Femur (tissue), 1 donor: ENCODE measurements around the gene GSN.

Experiments used
- DNase-seq: peaks from one replicate; pipeline ENCODE4 v3.0.0-alpha.2; 2017

Gene GSN

GRCh38 chr9:121267689-121268597 is at the start of gene GSN:
GSN (plus strand) TSS chr9:121268162; CDS start chr9:121301972, 33,810 bp downstream.
- DNase-seq: peak; percentile 91

DNA sequence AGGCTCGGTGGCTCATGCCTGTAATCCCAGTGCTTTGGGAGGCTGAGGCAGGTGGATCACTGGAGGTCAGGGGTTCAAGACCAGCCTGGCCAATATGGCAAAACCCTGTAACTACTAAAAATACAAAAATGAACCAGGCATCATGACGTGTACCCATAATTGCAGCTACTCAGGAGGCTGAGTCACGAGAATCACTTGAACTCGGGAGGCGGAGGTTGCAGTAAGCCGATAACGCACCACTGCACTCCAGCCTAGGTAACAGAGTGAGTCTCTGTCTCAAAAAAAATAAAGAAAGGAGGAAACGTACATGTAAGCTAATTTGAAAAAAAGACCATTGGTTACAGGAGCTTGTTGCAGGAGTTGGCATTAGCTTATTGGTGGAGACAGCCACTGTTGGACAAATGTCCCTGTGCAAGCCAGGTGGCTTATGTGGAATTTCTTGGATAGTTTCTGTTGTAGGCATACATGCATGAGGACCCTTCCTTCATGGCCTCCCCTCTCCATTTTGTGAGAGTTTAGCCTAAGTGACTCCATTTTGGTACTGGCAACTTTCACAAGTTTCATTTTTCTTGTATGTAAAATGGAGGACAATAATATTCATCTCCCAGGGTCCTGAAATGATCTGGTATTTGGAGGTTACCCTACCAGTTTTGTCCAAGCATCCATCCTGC is 49.5 kb upstream of the GSN start:
- DNase-seq: no peak

GRCh38 chr9:121219530-121219929 is 48.4 kb upstream of the GSN start:
- DNase-seq: no peak

DNA sequence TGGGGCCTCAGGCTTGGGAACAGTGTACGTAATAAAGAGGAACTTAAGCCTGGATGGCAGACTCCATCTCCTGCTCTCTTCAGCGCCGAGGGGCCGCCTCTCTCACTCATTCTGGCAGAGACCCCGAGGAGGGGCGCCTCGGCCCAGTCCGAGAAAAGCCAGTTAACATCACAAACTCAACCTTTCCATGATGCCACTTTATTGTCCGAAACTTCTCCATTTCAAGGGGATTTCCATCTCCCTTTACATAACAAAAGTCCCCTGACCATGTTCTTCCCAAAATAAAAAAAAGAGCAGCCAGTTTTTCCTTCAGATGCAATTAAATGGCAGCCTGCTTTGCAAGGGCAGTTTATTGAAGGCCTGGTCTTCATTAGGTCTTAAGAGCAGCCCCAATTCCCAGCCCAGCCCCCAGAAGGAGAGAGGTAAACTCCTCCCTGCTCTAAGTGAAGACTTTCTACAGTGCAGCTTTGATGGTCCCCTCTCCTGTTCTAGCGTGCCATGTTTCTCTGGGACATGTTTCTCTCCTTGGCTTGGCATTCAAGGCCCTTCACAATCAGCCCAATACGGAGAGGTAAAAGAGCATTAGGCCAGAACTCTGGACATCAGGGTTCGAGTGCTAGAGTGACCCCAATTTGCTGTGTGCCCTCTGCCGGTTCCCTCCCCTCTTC is 46.8 kb upstream of the GSN start:
- peak; percentile 46 for DNase-seq

DNA sequence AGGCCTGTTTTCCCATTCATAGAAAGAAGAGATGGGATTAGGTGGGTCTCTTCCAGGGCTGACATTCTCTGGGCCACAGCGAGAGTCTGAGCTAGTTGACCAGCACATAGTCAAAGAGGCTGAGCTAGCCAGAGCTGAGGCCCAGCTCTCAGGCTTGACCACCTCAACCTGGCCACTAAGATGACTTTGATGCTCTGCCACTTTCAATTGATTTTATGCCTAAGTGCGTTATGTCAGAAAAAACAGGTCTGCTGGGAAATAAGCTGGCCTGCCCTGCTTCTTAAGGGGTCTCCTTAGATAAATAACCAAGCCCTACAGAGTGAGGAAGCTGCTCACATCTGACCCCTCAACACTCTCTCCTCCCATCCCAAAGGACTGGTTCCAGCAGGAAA is 46.3 kb upstream of the GSN start:
- no peak for DNase-seq

- DNase-seq: no peak
Measured at GRCh38 chr9:121222524-121223171, 45.3 kb upstream of the GSN start.

- DNase-seq: no peak
Measured at GRCh38 chr9:121225240-121225639, 42.7 kb upstream of the GSN start.

- no peak for DNase-seq
Measured at GRCh38 chr9:121226175-121226574, 41.8 kb upstream of the GSN start.

- no peak for DNase-seq
Measured at GRCh38 chr9:121227862-121228261, 40.1 kb upstream of the GSN start.

- no peak for DNase-seq
Measured at GRCh38 chr9:121230256-121230655, 37.7 kb upstream of the GSN start.

GRCh38 chr9:121232251-121232650 is 35.7 kb upstream of the GSN start:
- no peak for DNase-seq

DNA sequence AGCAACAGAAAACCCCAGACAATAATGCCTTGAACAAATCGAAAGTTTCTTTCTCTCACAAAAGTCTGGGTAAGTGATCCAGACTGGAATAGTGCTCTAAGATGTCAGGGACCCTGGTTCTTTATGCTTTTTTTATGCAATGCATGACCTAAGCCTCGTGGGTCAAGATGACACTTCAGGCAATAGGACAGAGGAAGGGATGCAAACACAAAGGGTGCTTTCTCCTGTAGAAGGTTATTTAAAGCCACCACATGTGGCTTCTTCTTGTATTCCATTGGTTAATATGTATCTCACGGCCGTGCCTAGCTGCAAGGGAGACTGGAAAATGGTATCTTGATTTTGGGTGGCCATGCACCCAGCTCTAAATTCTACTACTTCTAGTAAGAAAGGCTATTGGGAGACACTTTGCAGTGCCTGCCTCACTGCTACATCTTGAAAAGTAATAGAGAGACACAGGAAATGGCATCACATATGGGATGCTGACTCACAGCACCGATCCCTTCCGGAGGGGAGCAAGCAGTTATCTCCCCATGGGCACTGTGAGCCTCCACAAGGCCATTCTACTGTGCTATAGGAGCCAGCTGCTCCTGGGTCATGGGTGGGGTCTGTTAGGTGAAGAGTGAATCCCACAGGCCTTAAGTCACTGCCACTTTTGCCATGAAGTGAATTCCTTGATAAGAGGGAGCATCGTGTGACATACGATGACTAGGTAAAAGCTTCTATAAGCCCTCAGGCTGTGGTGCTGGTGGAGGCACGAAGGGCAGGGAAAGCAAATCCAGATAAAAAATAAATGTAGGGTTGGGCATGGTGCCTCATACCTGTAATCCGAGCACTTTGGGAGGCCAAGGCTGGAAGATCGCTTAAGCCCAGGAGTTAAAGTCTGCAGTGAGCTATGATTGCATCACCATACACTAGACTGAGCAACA is 33.8 kb upstream of the GSN start:
- no peak for DNase-seq

GRCh38 chr9:121234832-121235161 is 33.2 kb upstream of the GSN start:
- no peak for DNase-seq

- no peak for DNase-seq
Measured at GRCh38 chr9:121235512-121235911, 32.5 kb upstream of the GSN start.

GRCh38 chr9:121237916-121238315 is 30.0 kb upstream of the GSN start:
- DNase-seq: no peak

DNA sequence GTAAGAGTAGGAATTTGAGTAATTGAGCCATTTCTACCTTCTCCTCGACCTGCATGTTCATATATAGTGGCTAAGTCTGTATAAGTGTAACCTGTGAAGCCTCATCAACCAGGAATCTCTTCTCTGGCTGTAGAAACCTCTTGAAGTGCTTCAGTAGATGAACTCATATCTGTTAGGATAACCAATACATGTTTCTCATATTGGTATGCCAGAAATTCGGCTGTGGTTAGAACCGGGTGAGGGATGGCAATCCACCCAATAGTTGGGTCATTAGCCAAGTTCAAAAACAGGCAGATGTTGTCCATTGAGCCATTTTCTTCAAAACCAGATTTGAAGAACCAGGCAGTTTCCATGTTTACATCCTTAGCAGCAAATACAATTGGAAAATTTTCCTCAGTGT is 28.9 kb upstream of the GSN start:
- DNase-seq: no peak

DNA sequence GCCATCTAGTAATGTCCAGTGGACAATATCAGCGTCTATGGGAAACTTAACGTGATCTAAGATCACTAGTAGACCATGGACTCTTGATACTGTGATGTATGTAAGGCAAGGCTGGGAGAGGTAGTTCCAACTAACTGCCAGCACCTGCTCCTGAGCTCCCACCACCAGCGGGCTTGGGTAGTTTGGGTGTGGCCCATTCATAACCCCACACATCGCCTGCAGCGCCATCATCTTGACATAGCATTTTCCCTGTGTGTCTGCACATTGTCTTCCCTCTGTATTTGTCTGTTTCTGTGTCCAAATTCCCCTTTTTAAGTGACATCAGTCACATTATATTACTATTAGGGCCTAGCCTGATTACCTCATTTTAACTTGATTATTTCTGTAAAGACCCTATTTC is 28.1 kb upstream of the GSN start:
- DNase-seq: no peak

GRCh38 chr9:121240472-121241135 is 27.4 kb upstream of the GSN start:
- no peak for DNase-seq

DNA sequence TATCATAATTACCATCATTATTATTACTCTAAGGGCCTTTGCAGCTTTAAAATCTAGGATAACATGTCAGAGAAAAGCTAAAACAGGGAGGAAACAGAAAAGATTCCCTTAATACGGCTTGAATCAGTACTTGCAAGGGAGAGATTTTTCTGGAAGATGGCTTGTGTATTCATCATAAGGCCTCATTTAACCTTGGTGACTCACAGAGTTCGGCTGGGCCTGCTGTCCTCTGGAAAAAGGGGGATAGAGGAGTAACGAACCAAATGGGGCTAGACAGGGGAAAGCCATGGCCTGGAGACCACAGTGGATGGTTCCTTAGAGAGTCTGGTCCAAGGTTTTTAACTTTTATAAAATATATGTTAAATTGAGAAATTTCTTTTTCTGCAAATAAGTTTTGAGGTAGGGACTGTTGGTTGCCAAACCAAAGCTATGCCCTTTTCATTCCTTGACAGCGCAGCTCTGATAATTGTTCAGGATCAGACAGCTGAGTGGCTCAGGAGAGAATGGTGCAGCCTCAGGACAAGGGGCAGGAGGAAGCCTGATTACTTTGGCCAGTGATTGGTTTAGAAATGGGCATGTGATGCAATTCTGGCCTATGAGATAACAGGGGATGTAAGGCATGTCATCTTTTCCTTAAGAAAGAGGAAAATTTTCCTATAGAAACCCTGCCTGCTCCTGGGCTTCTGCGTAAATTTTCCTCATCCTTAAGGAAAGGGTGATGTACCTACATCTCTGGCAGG is 25.6 kb upstream of the GSN start:
- DNase-seq: no peak

GRCh38 chr9:121242959-121243346 is 25.0 kb upstream of the GSN start:
- no peak for DNase-seq
